Left lung (tissue), 10 donors: ENCODE data around the gene SIX4. TPM values are rescaled to one million over a fixed set of nuclear protein-coding genes. Genes with fewer than 3 reads are reported as not detected.

Experiments used
- ATAC-seq: fragments of 200-7000 bp; cut with Tn5 transposase; one replicate; pipeline ENCODE4 v1.9.1; 2020; ENCODE audit warnings: moderate library complexity
- DNase-seq, 4 donors: peaks; one replicate each; pipeline ENCODE4 v3.0.0-alpha.2; 2013 to 2020
- H3K27ac ChIP-seq, 2 donors: fragments of 200-600 bp; sonication (generic) in 1 of 2; one replicate each; pipeline versions ENCODE4 v1.5.0 to v1.8.0; 2020 to 2021
- H3K27me3 ChIP-seq, 2 donors: fragments of 200-600 bp; sonication (generic) in 1 of 2; one replicate each; pipeline versions ENCODE4 v1.5.0 to v1.8.0; 2020 to 2021
- H3K36me3 ChIP-seq, 2 donors: fragments of 200-600 bp; sonication (generic) in 1 of 2; one replicate each; pipeline versions ENCODE4 v1.5.0 to v1.8.0; 2020 to 2021
- H3K4me1 ChIP-seq, 2 donors: fragments of 200-600 bp; one replicate each; pipeline ENCODE4 v1.8.0; 2021
- H3K4me3 ChIP-seq, 2 donors: fragments of 200-600 bp; sonication (generic) in 1 of 2; one replicate each; pipeline versions ENCODE4 v1.5.0 to v1.8.0; 2020 to 2021; ENCODE audit warnings: mild to moderate bottlenecking in 1 of 2
- H3K9me3 ChIP-seq, 2 donors: fragments of 200-600 bp; sonication (generic) in 1 of 2; one replicate each; pipeline versions ENCODE4 v1.5.0 to v1.8.0; 2020 to 2021
- intact Hi-C, 2 donors: fragments of 100-400 bp; cut with DNase I; formaldehyde crosslinking; loops; one replicate each; pipeline versions ENCODE4 v1.11.2 to v1.14.2; 2022
- polyA plus RNA-seq, 6 donors: library from polyadenylated mRNA; unstranded; fragments of 120-200 nt; gene quantifications; one replicate each; pipeline ENCODE4 v1.2.1, GENCODE V29; 2013; ENCODE audit not compliant: insufficient read length in 6 of 6
- total RNA-seq, 2 donors: library from RNA; stranded (reverse); fragmentation: NEBNext Ultra II Directional; extraction: Animal tissue kit (Norgen Biotek cat#: 25700); gene quantifications; one replicate each; pipeline ENCODE4 v1.2.1, GENCODE V29; 2021
- TF ChIP-seq, protein P1 (sequence below), 2 donors: fragments of 200-600 bp; sonication (generic) in 1 of 2; IDR thresholded peaks; one replicate each; pipeline versions ENCODE4 v1.5.0 to v1.8.0; 2021; ENCODE audit warnings: antibody characterized with exemption in 2 of 2
- donor health status: DM: no; HTN: yes; CAD: no.
- donor health status: DM: no; HTN: no; CAD: no.

Gene SIX4
- total and polyA plus RNA-seq, 8 donors: 1.9 to 7.9 (median 5.1) TPM

DNA sequence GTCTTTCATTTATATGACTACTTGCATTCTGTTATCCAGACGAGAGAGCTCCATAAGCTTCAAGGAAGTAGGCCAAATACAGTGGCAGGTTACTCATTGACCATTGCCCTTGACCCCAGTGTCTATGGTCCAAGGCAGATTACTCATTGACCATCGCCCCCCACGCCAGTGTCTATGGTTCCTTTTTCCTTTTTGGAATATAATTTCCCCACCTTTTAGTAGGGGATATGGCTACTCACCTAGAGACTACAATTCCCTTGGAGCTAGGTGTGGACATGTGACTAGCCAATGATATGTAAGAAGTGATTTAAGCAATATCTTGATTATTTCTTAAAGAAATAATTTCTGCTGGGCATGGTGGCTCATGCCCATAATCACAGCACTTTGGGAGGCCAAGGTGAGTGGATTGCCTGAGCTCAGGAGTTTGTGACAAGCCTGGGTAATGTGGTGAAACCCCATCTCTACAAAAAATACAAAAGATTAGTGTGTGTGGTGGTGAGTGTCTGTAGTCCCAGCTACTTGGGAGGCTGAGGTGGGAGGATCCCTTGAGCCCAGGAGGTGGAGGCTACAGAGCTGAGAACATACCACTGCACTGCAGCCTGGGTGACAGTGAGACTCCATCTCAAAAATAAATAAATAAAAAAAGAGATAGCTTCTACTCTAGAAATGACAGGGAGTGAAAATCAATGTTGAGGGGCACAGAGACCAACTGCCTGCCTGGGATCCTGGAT, 32.6 kb downstream of the SIX4 start:
- Histone ChIP-seq H3K9me3 (no peaks in the 10 kb centered on the region), H3K4me3 (no peak overlapping the region), H3K36me3 (no peaks in the 10 kb centered on the region), H3K27ac (no peak overlapping the region), H3K4me1 (no peaks in the 10 kb centered on the region), H3K27me3 (no peaks in the 10 kb centered on the region)
- DNase-seq (no peak), ATAC-seq (no peak)
- TF ChIP-seq, protein P1, sequence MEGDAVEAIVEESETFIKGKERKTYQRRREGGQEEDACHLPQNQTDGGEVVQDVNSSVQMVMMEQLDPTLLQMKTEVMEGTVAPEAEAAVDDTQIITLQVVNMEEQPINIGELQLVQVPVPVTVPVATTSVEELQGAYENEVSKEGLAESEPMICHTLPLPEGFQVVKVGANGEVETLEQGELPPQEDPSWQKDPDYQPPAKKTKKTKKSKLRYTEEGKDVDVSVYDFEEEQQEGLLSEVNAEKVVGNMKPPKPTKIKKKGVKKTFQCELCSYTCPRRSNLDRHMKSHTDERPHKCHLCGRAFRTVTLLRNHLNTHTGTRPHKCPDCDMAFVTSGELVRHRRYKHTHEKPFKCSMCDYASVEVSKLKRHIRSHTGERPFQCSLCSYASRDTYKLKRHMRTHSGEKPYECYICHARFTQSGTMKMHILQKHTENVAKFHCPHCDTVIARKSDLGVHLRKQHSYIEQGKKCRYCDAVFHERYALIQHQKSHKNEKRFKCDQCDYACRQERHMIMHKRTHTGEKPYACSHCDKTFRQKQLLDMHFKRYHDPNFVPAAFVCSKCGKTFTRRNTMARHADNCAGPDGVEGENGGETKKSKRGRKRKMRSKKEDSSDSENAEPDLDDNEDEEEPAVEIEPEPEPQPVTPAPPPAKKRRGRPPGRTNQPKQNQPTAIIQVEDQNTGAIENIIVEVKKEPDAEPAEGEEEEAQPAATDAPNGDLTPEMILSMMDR (IDR thresholded peaks at IDR 0.05): no peak
- intact Hi-C loops: no loop called here

DNA sequence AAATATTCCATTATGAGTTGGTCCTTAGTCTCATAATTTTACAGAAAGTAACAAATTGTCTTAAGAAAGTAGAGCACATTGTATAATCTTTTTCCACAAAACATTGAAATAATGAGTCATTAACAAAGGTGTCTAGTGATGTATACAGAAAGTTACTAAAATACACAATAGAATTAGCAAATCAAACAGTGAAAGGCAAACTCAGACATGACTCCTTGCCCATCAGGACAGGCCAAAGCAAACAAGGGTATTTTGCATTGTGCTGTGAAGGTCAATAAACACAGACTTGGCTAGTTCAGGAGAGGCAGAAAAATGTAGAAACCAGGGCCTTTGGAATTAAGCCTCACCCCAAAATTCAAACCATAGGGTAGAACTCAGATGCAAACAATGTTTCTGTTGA, 37.3 kb downstream of the SIX4 start:
- ATAC-seq (no peak), DNase-seq (no peak)
- Histone ChIP-seq H3K27me3 (no peaks in the 10 kb centered on the region), H3K36me3 (no peaks in the 10 kb centered on the region), H3K27ac (no peak overlapping the region), H3K4me3 (no peak overlapping the region), H3K4me1 (no peaks in the 10 kb centered on the region), H3K9me3 (peaks cover 0 to 3% of the 10 kb centered on the region in 2 donors)
- TF ChIP-seq, protein P1 (IDR thresholded peaks at IDR 0.05): no peak
- intact Hi-C loops: no loop called here

DNA sequence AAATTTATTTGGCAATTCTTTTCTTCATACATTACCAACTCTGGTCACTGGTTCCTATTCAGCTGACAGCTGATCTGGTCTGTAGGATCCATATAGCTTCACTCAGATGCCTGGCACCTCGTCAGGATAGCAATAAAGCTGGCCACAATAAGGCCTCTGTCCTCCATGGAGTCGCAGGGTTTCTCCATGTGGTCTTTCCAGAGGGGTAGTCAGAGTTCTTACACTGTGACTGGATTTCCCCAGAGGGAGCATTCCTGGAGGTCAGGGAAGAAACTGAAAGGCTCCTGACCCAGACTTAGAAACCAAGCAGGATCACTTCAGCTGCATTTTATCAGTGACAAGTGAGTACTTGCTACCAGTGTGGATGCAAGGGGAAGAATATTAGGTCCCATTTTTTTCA, 39.9 kb downstream of the SIX4 start:
- TF ChIP-seq, protein P1 (IDR thresholded peaks at IDR 0.05): no peak
- peaks cover 0 to 3% of the 10 kb centered on the region in 2 donors for H3K9me3 ChIP-seq
- DNase-seq (no peak), ATAC-seq (no peak)
- H3K36me3 ChIP-seq: no peaks in the 10 kb centered on the region
- intact Hi-C loops: no loop called here
- no peak overlapping the region for H3K4me3 ChIP-seq
- no peaks in the 10 kb centered on the region for H3K27me3 ChIP-seq
- no peak overlapping the region for H3K27ac ChIP-seq
- no peaks in the 10 kb centered on the region for H3K4me1 ChIP-seq

DNA sequence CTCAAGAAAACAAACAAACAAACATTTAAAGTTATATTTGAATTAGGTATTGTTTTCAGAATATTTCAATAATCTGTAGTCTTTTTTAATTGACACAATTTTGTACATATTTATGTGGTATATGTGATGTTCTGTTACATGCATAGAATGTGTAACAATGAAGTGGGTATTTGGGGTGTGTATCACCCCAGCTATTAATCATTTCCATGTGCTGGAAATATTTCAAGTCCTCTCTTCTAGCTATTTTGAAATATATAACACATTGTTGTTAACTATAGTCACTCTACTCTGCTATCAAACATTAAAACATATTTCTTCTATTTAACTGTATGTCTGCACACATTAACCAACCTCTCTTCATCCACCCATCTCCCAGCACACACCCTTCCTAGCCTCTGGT, 42.9 kb downstream of the SIX4 start:
- TF ChIP-seq, protein P1 (IDR thresholded peaks at IDR 0.05): no peak
- no peaks in the 10 kb centered on the region for H3K36me3 ChIP-seq
- peaks cover 0 to 3% of the 10 kb centered on the region in 2 donors for H3K9me3 ChIP-seq
- intact Hi-C loops: no loop called here
- no peaks in the 10 kb centered on the region for H3K27me3 ChIP-seq
- ATAC-seq (no peak), DNase-seq (no peak)
- H3K4me3 ChIP-seq: no peak overlapping the region
- H3K27ac ChIP-seq: no peak overlapping the region
- H3K4me1 ChIP-seq: no peaks in the 10 kb centered on the region

DNA sequence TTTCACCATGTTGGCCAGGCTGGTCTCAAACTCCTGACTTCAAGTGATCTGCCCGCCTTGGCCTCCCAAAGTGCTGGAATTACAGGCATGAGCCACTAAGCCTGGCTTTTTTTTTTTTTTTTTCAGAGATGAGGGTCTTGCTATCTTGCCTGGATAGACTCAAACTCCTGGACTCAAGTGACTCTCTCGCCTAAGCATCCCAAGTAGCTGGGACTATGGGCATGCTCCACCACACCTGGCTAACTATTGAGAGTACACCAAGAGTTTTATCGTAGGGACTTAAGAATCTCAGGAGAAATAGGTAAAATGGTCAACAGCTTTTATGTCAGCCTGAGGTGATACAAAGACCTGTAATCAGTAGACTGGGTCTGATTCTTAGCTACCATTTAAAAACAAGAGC, 43.6 kb downstream of the SIX4 start:
- Histone ChIP-seq H3K9me3 (peaks cover 0 to 3% of the 10 kb centered on the region in 2 donors), H3K4me3 (no peak overlapping the region), H3K27me3 (no peaks in the 10 kb centered on the region), H3K36me3 (no peaks in the 10 kb centered on the region), H3K27ac (no peak overlapping the region), H3K4me1 (no peaks in the 10 kb centered on the region)
- intact Hi-C loops: no loop called here
- TF ChIP-seq, protein P1 (IDR thresholded peaks at IDR 0.05): no peak
- no peak for DNase-seq
- no peak for ATAC-seq
